ENCODE data around the gene AUTS2. TPM values are rescaled to one million over a fixed set of nuclear protein-coding genes. Genes with fewer than 3 reads are reported as not detected.

The AUTS2 gene
- total RNA-seq, 2 experiments from 2014 or later: 16.9 to 17.7 TPM

GRCh38 chr7:70384024-70384423, 785.7 kb downstream of the AUTS2 start:
- H3K27me3 Mint-ChIP-seq: no peaks in the 10 kb centered on the region
- no peak for DNase-seq
- ChIA-PET CTCF (no interaction called here), POLR2A (no interaction called here)
- H3K4me3 Mint-ChIP-seq: no peak overlapping the region
- H3K9me3 Mint-ChIP-seq: no peaks in the 10 kb centered on the region
- no peaks in the 10 kb centered on the region for H3K4me1 Mint-ChIP-seq
- H3K27ac Mint-ChIP-seq: no peak overlapping the region
- H3K36me3 Mint-ChIP-seq (ENCODE audit: low read depth): no peaks in the 10 kb centered on the region

- Mint-ChIP-seq H3K27ac (no peak overlapping the region), H3K4me1 (no peaks in the 10 kb centered on the region), H3K9me3 (no peaks in the 10 kb centered on the region), H3K36me3 (ENCODE audit: low read depth) (no peaks in the 10 kb centered on the region), H3K4me3 (no peak overlapping the region), H3K27me3 (no peaks in the 10 kb centered on the region)
- POLR2A ChIA-PET: no interaction called here
- CTCF ChIA-PET: no interaction called here
- no peak for DNase-seq
These were observed 786.6 kb downstream of the AUTS2 start for GRCh38 chr7:70384891-70385290.

GRCh38 chr7:70387217-70387616, 788.9 kb downstream of the AUTS2 start:
- no peak for DNase-seq
- no peak overlapping the region for H3K27ac Mint-ChIP-seq
- H3K27me3 Mint-ChIP-seq: no peaks in the 10 kb centered on the region
- H3K4me1 Mint-ChIP-seq: no peaks in the 10 kb centered on the region
- H3K36me3 Mint-ChIP-seq (ENCODE audit: low read depth): no peaks in the 10 kb centered on the region
- ChIA-PET CTCF (no interaction called here), POLR2A (no interaction called here)
- H3K9me3 Mint-ChIP-seq: peaks cover 2% of the 10 kb centered on the region
- H3K4me3 Mint-ChIP-seq: no peak overlapping the region

- ChIA-PET CTCF (no interaction called here), POLR2A (no interaction called here)
- no peak for DNase-seq
These were observed 791.4 kb downstream of the AUTS2 start for GRCh38 chr7:70389531-70390151.

GRCh38 chr7:70390251-70390650, 792.0 kb downstream of the AUTS2 start:
- Mint-ChIP-seq H3K4me1 (no peaks in the 10 kb centered on the region), H3K9me3 (peaks cover 4% of the 10 kb centered on the region), H3K4me3 (no peak overlapping the region), H3K27ac (no peak overlapping the region), H3K27me3 (no peaks in the 10 kb centered on the region), H3K36me3 (ENCODE audit: low read depth) (no peaks in the 10 kb centered on the region)
- DNase-seq: no peak
- CTCF ChIA-PET: no interaction called here
- POLR2A ChIA-PET: no interaction called here

More at GRCh38 chr7:70389531-70390151, 791.4 kb downstream of the AUTS2 start:
- Mint-ChIP-seq H3K4me3 (no peak overlapping the region), H3K4me1 (no peaks in the 10 kb centered on the region), H3K27me3 (no peaks in the 10 kb centered on the region), H3K27ac (no peak overlapping the region), H3K36me3 (ENCODE audit: low read depth) (no peaks in the 10 kb centered on the region), H3K9me3 (peaks cover 4% of the 10 kb centered on the region)

GRCh38 chr7:70392256-70392876, 794.1 kb downstream of the AUTS2 start:
- DNase-seq: no peak
- CTCF ChIA-PET: no interaction called here
- H3K36me3 Mint-ChIP-seq (ENCODE audit: low read depth): no peaks in the 10 kb centered on the region
- H3K9me3 Mint-ChIP-seq: peaks cover 4% of the 10 kb centered on the region
- H3K27ac Mint-ChIP-seq: no peak overlapping the region
- H3K4me3 Mint-ChIP-seq: no peak overlapping the region
- H3K4me1 Mint-ChIP-seq: no peaks in the 10 kb centered on the region
- H3K27me3 Mint-ChIP-seq: no peaks in the 10 kb centered on the region
- POLR2A ChIA-PET: no interaction called here

GRCh38 chr7:70392877-70393435, 794.7 kb downstream of the AUTS2 start:
- ChIA-PET POLR2A (no interaction called here), CTCF (no interaction called here)
- Mint-ChIP-seq H3K27ac (no peak overlapping the region), H3K4me3 (no peak overlapping the region), H3K9me3 (peaks cover 4% of the 10 kb centered on the region), H3K36me3 (ENCODE audit: low read depth) (no peaks in the 10 kb centered on the region), H3K27me3 (no peaks in the 10 kb centered on the region), H3K4me1 (no peaks in the 10 kb centered on the region)
- no peak for DNase-seq

- H3K4me3 Mint-ChIP-seq: no peak overlapping the region
- POLR2A ChIA-PET: no interaction called here
- no peaks in the 10 kb centered on the region for H3K4me1 Mint-ChIP-seq
- CTCF ChIA-PET: no interaction called here
- no peak overlapping the region for H3K27ac Mint-ChIP-seq
- no peaks in the 10 kb centered on the region for H3K27me3 Mint-ChIP-seq
- H3K9me3 Mint-ChIP-seq: peaks cover 4% of the 10 kb centered on the region
- no peaks in the 10 kb centered on the region for H3K36me3 Mint-ChIP-seq (ENCODE audit: low read depth)
- DNase-seq: no peak
These were observed 795.7 kb downstream of the AUTS2 start for GRCh38 chr7:70393956-70394355.

GRCh38 chr7:70400829-70401380, 802.6 kb downstream of the AUTS2 start:
- H3K9me3 Mint-ChIP-seq: peaks cover 2% of the 10 kb centered on the region
- ChIA-PET POLR2A (no interaction called here), CTCF (no interaction called here)
- H3K4me1 Mint-ChIP-seq: no peaks in the 10 kb centered on the region
- no peak overlapping the region for H3K4me3 Mint-ChIP-seq
- no peak for DNase-seq
- no peaks in the 10 kb centered on the region for H3K36me3 Mint-ChIP-seq (ENCODE audit: low read depth)
- no peak overlapping the region for H3K27ac Mint-ChIP-seq
- no peaks in the 10 kb centered on the region for H3K27me3 Mint-ChIP-seq

GRCh38 chr7:70402069-70402468, 803.8 kb downstream of the AUTS2 start:
- Mint-ChIP-seq H3K9me3 (peaks cover 2% of the 10 kb centered on the region), H3K4me1 (no peaks in the 10 kb centered on the region), H3K36me3 (ENCODE audit: low read depth) (no peaks in the 10 kb centered on the region), H3K4me3 (no peak overlapping the region), H3K27me3 (no peaks in the 10 kb centered on the region), H3K27ac (no peak overlapping the region)
- ChIA-PET CTCF (no interaction called here), POLR2A (no interaction called here)
- no peak for DNase-seq

- Mint-ChIP-seq H3K4me3 (no peak overlapping the region), H3K4me1 (no peaks in the 10 kb centered on the region), H3K36me3 (ENCODE audit: low read depth) (no peaks in the 10 kb centered on the region), H3K27me3 (no peaks in the 10 kb centered on the region), H3K27ac (no peak overlapping the region), H3K9me3 (peaks cover 1% of the 10 kb centered on the region)
- CTCF ChIA-PET: interaction anchor here (0.6 kb wide), 1 partner anchor 161 kb away, joined by 5 read pairs; no protein-coding TSS in a partner anchor
- DNase-seq: no peak
- POLR2A ChIA-PET: no interaction called here
These were observed 807.0 kb downstream of the AUTS2 start for GRCh38 chr7:70405241-70405640.

GRCh38 chr7:70406186-70406949, 808.1 kb downstream of the AUTS2 start:
- DNase-seq: no peak

GRCh38 chr7:70406950-70407209, 808.6 kb downstream of the AUTS2 start:
- H3K27me3 Mint-ChIP-seq: no peaks in the 10 kb centered on the region
- DNase-seq: no peak

More at GRCh38 chr7:70406186-70406949, 808.1 kb downstream of the AUTS2 start:
- H3K4me1 Mint-ChIP-seq: no peaks in the 10 kb centered on the region
- no peaks in the 10 kb centered on the region for H3K36me3 Mint-ChIP-seq (ENCODE audit: low read depth)
- H3K9me3 Mint-ChIP-seq: no peaks in the 10 kb centered on the region
- H3K27ac Mint-ChIP-seq: no peak overlapping the region
- ChIA-PET CTCF (no interaction called here), POLR2A (no interaction called here)
- no peaks in the 10 kb centered on the region for H3K27me3 Mint-ChIP-seq
- H3K4me3 Mint-ChIP-seq: no peak overlapping the region

More at GRCh38 chr7:70406950-70407209, 808.6 kb downstream of the AUTS2 start:
- no peak overlapping the region for H3K4me3 Mint-ChIP-seq
- H3K4me1 Mint-ChIP-seq: no peaks in the 10 kb centered on the region
- H3K9me3 Mint-ChIP-seq: no peaks in the 10 kb centered on the region
- ChIA-PET CTCF (no interaction called here), POLR2A (no interaction called here)
- no peaks in the 10 kb centered on the region for H3K36me3 Mint-ChIP-seq (ENCODE audit: low read depth)
- no peak overlapping the region for H3K27ac Mint-ChIP-seq
